OCI-LY1 (cell line): ENCODE data around the gene ZNF608.

Experiments used
- H2AFZ ChIP-seq: fragments of 200-600 bp; sonication (generic), shearing (Covaris generic); 2 replicates; pipeline ENCODE4 v1.6.0; 2014; ENCODE audit warnings: antibody characterized with exemption, mild to moderate bottlenecking, low read length
- H3F3A ChIP-seq: fragments of 200-600 bp; sonication (generic), shearing (Covaris generic); 2 replicates; pipeline ENCODE4 v1.6.0; 2014; ENCODE audit warnings: mild to moderate bottlenecking, antibody characterized with exemption, low read length, moderate library complexity; ENCODE audit not compliant: insufficient read depth
- H3K27ac ChIP-seq: fragments of 200-600 bp; sonication (generic); 2 replicates; pipeline ENCODE4 v1.5.1; 2014; ENCODE audit warnings: low read length, mixed run types, mild to moderate bottlenecking, low read depth; ENCODE audit not compliant: poor library complexity, severe bottlenecking
- H3K27me3 ChIP-seq: fragments of 200-600 bp; sonication (generic); 2 replicates; pipeline ENCODE4 v1.6.0; 2014; ENCODE audit warnings: antibody characterized with exemption, mild to moderate bottlenecking, low read length, moderate library complexity; ENCODE audit not compliant: insufficient read depth
- H3K36me3 ChIP-seq: fragments of 200-600 bp; sonication (generic); 2 replicates; pipeline ENCODE4 v1.6.1; 2014; ENCODE audit warnings: mild to moderate bottlenecking, antibody characterized with exemption, low read length, moderate library complexity, mixed read lengths; ENCODE audit not compliant: insufficient read depth
- H3K4me1 ChIP-seq: fragments of 200-600 bp; sonication (generic); 2 replicates; pipeline ENCODE4 v1.5.1; 2014; ENCODE audit warnings: mild to moderate bottlenecking, low read length, moderate library complexity; ENCODE audit not compliant: insufficient read depth, severe bottlenecking
- H3K4me2 ChIP-seq: fragments of 200-600 bp; sonication (generic), shearing (Covaris generic); 2 replicates; pipeline ENCODE4 v1.6.1; 2014; ENCODE audit warnings: low read length
- H3K4me3 ChIP-seq: fragments of 200-600 bp; sonication (generic); 2 replicates; pipeline ENCODE4 v1.5.1; 2014; ENCODE audit warnings: low read length, low read depth, mild to moderate bottlenecking, mixed read lengths; ENCODE audit not compliant: poor library complexity, severe bottlenecking
- H3K79me2 ChIP-seq: fragments of 200-600 bp; shearing (Covaris generic); 2 replicates; pipeline ENCODE4 v1.6.1; 2016; ENCODE audit warnings: mixed run types, low read length, mixed read lengths; ENCODE audit not compliant: insufficient read depth
- H3K9ac ChIP-seq: fragments of 200-600 bp; sonication (generic), shearing (Covaris generic); 2 replicates; pipeline ENCODE4 v1.6.1; 2014; ENCODE audit warnings: mild to moderate bottlenecking, low read length, mixed read lengths
- H3K9me2 ChIP-seq: fragments of 200-600 bp; sonication (generic), shearing (Covaris generic); 2 replicates; pipeline ENCODE4 v1.6.1; 2014; ENCODE audit warnings: low read depth, mild to moderate bottlenecking, low read length, mixed read lengths
- H3K9me3 ChIP-seq: fragments of 200-600 bp; shearing (Covaris generic); 2 replicates; pipeline ENCODE4 v1.6.1; 2014; ENCODE audit warnings: low read length, mixed read lengths
- H4K20me1 ChIP-seq: fragments of 200-600 bp; sonication (generic), shearing (Covaris generic); 2 replicates; pipeline ENCODE4 v1.6.0; 2016; ENCODE audit warnings: mild to moderate bottlenecking, low read length; ENCODE audit not compliant: insufficient read depth
- EZH2 ChIP-seq: fragments of 200-600 bp; sonication (generic), shearing (Covaris generic); IDR thresholded peaks from 2 replicates; pipeline ENCODE4 v1.8.0; 2017; ENCODE audit warnings: borderline replicate concordance, mixed run types, mild to moderate bottlenecking, antibody characterized with exemption, low read length, moderate library complexity, mixed read lengths
- TF ChIP-seq, protein P1 (sequence below): fragments of 200-600 bp; sonication (generic), shearing (Covaris generic); IDR thresholded peaks from 2 replicates; pipeline ENCODE4 v1.5.1; 2017; ENCODE audit warnings: mild to moderate bottlenecking, antibody characterized with exemption, low read length, moderate library complexity, mixed read lengths

The ZNF608 gene

DNA sequence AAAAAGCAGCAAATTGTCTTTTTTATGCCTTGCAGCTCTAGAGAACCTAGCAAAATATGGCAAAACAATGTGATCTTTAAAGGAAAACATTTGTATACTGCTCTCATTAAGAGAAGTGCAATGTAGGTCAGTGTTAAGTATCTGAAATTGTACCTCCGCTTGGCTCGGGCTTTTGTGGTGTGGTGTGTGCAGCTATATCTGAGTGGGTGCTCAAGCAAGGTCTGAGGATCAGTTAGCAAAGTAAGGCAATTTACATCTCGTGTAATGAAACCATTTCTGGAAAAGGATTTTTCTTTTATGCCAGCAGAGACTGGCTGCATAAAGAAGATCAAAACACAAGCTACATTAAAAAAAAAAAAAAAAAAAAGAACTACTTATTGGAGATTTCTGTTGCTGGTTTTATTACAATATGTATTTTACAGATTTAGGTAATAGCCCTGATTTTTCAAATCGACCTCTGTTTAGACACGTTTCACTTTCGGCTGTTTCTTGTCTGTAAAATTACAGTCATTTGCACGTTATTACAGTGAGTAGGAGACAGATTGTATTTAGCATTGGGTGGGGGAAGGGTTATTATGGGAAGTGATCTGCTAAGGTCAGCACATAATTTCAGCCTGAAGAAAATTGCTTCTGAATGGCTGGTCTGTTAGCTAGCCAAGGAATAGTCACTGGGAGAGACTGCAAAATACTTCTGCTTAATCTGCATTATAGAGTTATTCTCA lies 7.9 kb upstream of the ZNF608 start:
- no peak for TF ChIP-seq EZH2
- TF ChIP-seq, protein P1, sequence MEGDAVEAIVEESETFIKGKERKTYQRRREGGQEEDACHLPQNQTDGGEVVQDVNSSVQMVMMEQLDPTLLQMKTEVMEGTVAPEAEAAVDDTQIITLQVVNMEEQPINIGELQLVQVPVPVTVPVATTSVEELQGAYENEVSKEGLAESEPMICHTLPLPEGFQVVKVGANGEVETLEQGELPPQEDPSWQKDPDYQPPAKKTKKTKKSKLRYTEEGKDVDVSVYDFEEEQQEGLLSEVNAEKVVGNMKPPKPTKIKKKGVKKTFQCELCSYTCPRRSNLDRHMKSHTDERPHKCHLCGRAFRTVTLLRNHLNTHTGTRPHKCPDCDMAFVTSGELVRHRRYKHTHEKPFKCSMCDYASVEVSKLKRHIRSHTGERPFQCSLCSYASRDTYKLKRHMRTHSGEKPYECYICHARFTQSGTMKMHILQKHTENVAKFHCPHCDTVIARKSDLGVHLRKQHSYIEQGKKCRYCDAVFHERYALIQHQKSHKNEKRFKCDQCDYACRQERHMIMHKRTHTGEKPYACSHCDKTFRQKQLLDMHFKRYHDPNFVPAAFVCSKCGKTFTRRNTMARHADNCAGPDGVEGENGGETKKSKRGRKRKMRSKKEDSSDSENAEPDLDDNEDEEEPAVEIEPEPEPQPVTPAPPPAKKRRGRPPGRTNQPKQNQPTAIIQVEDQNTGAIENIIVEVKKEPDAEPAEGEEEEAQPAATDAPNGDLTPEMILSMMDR = no peak
- Histone ChIP-seq H3K79me2 (no peaks in the 10 kb centered on the region), H3K4me1 (peaks cover 68% of the 10 kb centered on the region), H3K9me3 (no peaks in the 10 kb centered on the region), H3K9me2 (no peaks in the 10 kb centered on the region), H3F3A (no peaks in the 10 kb centered on the region), H3K27me3 (no peaks in the 10 kb centered on the region), H3K4me3 (peak overlapping the region; percentile 41), H3K4me2 (peak overlapping the region; percentile 73), H3K9ac (peak overlapping the region; percentile 49), H3K27ac (peak overlapping the region; percentile 89), H4K20me1 (no peaks in the 10 kb centered on the region), H3K36me3 (no peaks in the 10 kb centered on the region), H2AFZ (peak overlapping the region; percentile 12; the same call in 1 of the 2 replicates)

DNA sequence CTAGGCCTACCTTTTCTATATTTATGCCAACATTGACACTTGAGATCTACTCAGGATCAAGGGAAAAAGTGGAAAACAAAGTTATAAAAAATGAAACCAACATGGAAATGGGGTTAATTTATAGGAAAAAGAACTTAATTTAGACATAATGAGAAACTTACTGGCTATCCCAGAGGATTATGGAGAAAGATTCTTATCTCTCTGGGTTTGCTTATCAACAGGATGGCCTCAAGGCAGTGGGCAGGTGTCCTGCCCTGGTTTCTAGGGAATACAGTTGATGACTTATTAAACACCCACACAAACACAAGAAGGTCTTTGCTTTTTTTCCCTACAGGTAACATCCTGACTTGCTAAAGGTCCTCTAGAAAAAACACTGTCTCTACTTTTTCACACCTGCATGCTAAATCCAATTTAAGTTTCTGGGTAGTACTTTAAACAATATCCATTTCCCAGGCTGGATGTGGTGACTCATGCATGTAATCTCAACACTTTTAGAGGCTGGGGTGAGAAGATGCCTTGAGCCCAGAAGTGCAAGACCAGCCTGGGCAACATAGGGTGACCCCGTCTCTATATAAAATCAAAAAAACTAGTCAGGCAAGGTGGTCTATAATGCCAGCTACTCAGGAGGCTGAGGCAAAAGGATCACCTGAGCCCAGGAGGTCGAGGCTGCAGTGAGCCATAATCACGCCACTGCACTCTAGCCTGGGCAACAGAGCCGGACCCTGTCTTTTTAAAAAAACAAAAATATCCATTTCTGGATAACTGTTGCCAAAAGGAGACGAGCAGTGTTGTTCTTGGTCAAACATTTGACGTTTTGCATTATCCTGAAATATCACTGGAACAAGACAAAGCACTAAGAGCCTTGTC lies 6.6 kb upstream of the ZNF608 start:
- no peaks in the 10 kb centered on the region for H3K79me2 ChIP-seq
- H3K4me1 ChIP-seq = peaks cover 71% of the 10 kb centered on the region
- H3K4me2 ChIP-seq = peak overlapping the region; percentile 73
- no peak overlapping the region for H2AFZ ChIP-seq
- no peaks in the 10 kb centered on the region for H4K20me1 ChIP-seq
- no peaks in the 10 kb centered on the region for H3K9me3 ChIP-seq
- no peak overlapping the region for H3K4me3 ChIP-seq
- no peaks in the 10 kb centered on the region for H3K9me2 ChIP-seq
- peak overlapping the region; percentile 89 for H3K27ac ChIP-seq
- H3K27me3 ChIP-seq = no peaks in the 10 kb centered on the region
- TF ChIP-seq, protein P1 = no peak
- no peak for TF ChIP-seq EZH2
- H3K36me3 ChIP-seq = no peaks in the 10 kb centered on the region
- H3K9ac ChIP-seq = peak overlapping the region; percentile 49; the same call in 1 of the 2 replicates
- H3F3A ChIP-seq = 0 out of 2 replicates have a peak, but pooled peaks cover 5% of the 10 kb centered on the region

DNA sequence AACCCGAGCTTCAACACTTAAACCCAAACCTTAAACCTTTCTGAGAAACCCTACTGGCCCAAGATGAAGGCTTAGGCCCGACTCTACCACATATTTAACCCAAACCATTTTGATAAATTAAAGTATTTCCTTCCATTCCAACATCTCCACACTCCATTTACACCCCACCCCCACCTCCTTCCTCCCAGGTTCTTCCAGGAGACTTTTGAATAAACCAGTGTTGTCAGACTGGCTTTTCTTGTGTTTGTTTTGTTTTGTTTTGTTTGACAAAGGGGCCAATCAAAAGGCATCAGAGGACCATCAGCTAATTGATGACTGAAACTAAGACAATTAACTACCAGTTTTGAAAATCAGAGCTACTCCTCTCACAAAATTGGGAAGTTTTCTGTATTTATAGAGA lies 4.6 kb upstream of the ZNF608 start:
- H2AFZ ChIP-seq = no peak overlapping the region
- H3K9me2 ChIP-seq = no peaks in the 10 kb centered on the region
- H3F3A ChIP-seq = 0 out of 2 replicates have a peak, but pooled peaks cover 9% of the 10 kb centered on the region
- H3K4me2 ChIP-seq = no peak overlapping the region
- H3K27me3 ChIP-seq = no peaks in the 10 kb centered on the region
- no peak overlapping the region for H3K9ac ChIP-seq
- H3K9me3 ChIP-seq = no peaks in the 10 kb centered on the region
- peaks cover 58% of the 10 kb centered on the region for H3K4me1 ChIP-seq
- no peak for TF ChIP-seq EZH2
- no peak overlapping the region for H3K4me3 ChIP-seq
- H3K36me3 ChIP-seq = no peaks in the 10 kb centered on the region
- H3K79me2 ChIP-seq = peaks cover 10% of the 10 kb centered on the region
- peak overlapping the region; percentile 99 for H3K27ac ChIP-seq
- H4K20me1 ChIP-seq = no peaks in the 10 kb centered on the region
